HCT116 (cell line): Measurements from ENCODE around the gene LIPM.

Experiments
- ATF3 ChIP-seq: IDR thresholded peaks from 2 replicates; pipeline ENCODE4 v1.6.1; 2012
- CBX3 ChIP-seq: IDR thresholded peaks from 2 replicates; pipeline ENCODE4 v1.6.1; 2012; ENCODE audit warnings: low read depth
- CEBPB ChIP-seq: IDR thresholded peaks from 2 replicates; pipeline ENCODE4 v1.6.1; 2012; ENCODE audit warnings: low read depth
- EGR1 ChIP-seq: IDR thresholded peaks from 2 replicates; pipeline ENCODE4 v1.6.1; 2012; ENCODE audit warnings: low read depth
- EZH2 ChIP-seq: fragments of 200-600 bp; sonication (generic); IDR thresholded peaks from 2 replicates; pipeline ENCODE4 v1.6.1; 2017; ENCODE audit warnings: antibody characterized with exemption, mixed run types
- POLR2A ChIP-seq: IDR thresholded peaks from 2 replicates; pipeline ENCODE4 v1.7.0; 2011; ENCODE audit warnings: borderline replicate concordance; ENCODE audit not compliant: insufficient read depth, insufficient read length; ENCODE audit errors: extremely low read depth
- POLR2AphosphoS5 ChIP-seq: IDR thresholded peaks from 2 replicates; pipeline ENCODE4 v1.6.1; 2011; ENCODE audit warnings: mild to moderate bottlenecking, low read depth, low read length, moderate library complexity
- RAD21 ChIP-seq: IDR thresholded peaks from 2 replicates; pipeline ENCODE4 v1.6.1; 2012; ENCODE audit warnings: low read depth, mild to moderate bottlenecking
- TF ChIP-seq, protein P1 (sequence below), 3 experiments: fragments of 200-600 bp in 1 of 3; sonication (generic) in 1 of 3; IDR thresholded peaks in 2 of 3; conservative IDR thresholded peaks in 1 of 3; 2 replicates each; pipeline ENCODE4 v1.5.1; 2012 to 2017; ENCODE audit warnings: low read depth in 2 of 3, low read length in 2 of 3, antibody characterized with exemption in 1 of 3, borderline replicate concordance in 1 of 3, control low read depth in 1 of 3, mild to moderate bottlenecking in 1 of 3, mixed read lengths in 1 of 3, mixed run types in 1 of 3, moderate library complexity in 1 of 3; ENCODE audit not compliant: insufficient read depth in 1 of 3
- TF ChIP-seq, protein P2 (sequence below): IDR thresholded peaks from 2 replicates; pipeline ENCODE4 v1.6.1; 2012
- TF ChIP-seq, protein P3 (sequence below): IDR thresholded peaks from 2 replicates; pipeline ENCODE4 v1.6.1; 2012; ENCODE audit warnings: low read depth

DNA sequence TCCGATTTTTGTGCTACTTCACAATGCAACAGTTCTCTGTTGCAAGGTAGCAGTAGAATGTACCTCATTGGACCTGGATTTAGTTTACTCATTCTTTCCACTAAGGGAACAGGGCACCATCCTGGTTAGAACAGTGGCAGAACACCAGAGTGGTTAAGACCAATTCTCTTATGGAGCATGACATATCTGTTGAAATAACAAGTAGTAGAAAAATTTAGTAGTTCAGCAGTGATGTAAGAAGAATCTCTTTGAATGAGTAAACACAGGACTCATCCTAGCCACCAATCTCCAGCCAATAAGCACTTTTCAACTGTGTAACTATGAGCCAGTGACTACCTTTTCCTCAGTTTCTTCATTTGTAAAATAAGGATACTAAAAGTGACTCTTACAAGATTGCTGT is 46.7 kb downstream of the LIPM start:
- TF ChIP-seq, protein P1, sequence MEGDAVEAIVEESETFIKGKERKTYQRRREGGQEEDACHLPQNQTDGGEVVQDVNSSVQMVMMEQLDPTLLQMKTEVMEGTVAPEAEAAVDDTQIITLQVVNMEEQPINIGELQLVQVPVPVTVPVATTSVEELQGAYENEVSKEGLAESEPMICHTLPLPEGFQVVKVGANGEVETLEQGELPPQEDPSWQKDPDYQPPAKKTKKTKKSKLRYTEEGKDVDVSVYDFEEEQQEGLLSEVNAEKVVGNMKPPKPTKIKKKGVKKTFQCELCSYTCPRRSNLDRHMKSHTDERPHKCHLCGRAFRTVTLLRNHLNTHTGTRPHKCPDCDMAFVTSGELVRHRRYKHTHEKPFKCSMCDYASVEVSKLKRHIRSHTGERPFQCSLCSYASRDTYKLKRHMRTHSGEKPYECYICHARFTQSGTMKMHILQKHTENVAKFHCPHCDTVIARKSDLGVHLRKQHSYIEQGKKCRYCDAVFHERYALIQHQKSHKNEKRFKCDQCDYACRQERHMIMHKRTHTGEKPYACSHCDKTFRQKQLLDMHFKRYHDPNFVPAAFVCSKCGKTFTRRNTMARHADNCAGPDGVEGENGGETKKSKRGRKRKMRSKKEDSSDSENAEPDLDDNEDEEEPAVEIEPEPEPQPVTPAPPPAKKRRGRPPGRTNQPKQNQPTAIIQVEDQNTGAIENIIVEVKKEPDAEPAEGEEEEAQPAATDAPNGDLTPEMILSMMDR (IDR thresholded peaks at IDR 0.05 in 2 of 3, conservative IDR thresholded peaks at IDR 0.05 in 1 of 3; ENCODE audit: borderline replicate concordance in 1 of 3, insufficient read depth in 1 of 3, low read depth in 2 of 3, low read length in 2 of 3) = no peak
- TF ChIP-seq RAD21 (no peak), EZH2 (no peak), ATF3 (no peak), CEBPB (no peak), POLR2AphosphoS5 (no peak), EGR1 (no peak), POLR2A (no peak), CBX3 (no peak)
- TF ChIP-seq, protein P2, sequence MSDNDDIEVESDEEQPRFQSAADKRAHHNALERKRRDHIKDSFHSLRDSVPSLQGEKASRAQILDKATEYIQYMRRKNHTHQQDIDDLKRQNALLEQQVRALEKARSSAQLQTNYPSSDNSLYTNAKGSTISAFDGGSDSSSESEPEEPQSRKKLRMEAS = no peak
- TF ChIP-seq, protein P3, sequence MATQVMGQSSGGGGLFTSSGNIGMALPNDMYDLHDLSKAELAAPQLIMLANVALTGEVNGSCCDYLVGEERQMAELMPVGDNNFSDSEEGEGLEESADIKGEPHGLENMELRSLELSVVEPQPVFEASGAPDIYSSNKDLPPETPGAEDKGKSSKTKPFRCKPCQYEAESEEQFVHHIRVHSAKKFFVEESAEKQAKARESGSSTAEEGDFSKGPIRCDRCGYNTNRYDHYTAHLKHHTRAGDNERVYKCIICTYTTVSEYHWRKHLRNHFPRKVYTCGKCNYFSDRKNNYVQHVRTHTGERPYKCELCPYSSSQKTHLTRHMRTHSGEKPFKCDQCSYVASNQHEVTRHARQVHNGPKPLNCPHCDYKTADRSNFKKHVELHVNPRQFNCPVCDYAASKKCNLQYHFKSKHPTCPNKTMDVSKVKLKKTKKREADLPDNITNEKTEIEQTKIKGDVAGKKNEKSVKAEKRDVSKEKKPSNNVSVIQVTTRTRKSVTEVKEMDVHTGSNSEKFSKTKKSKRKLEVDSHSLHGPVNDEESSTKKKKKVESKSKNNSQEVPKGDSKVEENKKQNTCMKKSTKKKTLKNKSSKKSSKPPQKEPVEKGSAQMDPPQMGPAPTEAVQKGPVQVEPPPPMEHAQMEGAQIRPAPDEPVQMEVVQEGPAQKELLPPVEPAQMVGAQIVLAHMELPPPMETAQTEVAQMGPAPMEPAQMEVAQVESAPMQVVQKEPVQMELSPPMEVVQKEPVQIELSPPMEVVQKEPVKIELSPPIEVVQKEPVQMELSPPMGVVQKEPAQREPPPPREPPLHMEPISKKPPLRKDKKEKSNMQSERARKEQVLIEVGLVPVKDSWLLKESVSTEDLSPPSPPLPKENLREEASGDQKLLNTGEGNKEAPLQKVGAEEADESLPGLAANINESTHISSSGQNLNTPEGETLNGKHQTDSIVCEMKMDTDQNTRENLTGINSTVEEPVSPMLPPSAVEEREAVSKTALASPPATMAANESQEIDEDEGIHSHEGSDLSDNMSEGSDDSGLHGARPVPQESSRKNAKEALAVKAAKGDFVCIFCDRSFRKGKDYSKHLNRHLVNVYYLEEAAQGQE = no peak
